Measurements from ENCODE around the gene CGREF1. TPM values are rescaled to one million over a fixed set of nuclear protein-coding genes. Genes with fewer than 3 reads are reported as not detected.

Gene CGREF1
- total and polyA plus RNA-seq, 2 experiments from 2014 or later: 0.48 to 0.55 TPM

GRCh38 chr2:27102329-27102728, 16.6 kb downstream of the CGREF1 start:
- H3K36me3 ChIP-seq: no peaks in the 10 kb centered on the region
- H3K9me3 ChIP-seq (ENCODE audit: low read depth): no peaks in the 10 kb centered on the region
- no peak for TF ChIP-seq CTCF (IDR thresholded peaks at IDR 0.05; ENCODE audit: low read depth, low read length)
- no peaks in the 10 kb centered on the region for H3K27me3 ChIP-seq
- H3K4me1 ChIP-seq (ENCODE audit: low read depth): no peaks in the 10 kb centered on the region
- no peak for DNase-seq (ENCODE audit: low read depth in 1 of 2, low spot score in 1 of 2)
- no peak overlapping the region for H3K4me3 ChIP-seq
- H3K27ac ChIP-seq: no peak overlapping the region

DNA sequence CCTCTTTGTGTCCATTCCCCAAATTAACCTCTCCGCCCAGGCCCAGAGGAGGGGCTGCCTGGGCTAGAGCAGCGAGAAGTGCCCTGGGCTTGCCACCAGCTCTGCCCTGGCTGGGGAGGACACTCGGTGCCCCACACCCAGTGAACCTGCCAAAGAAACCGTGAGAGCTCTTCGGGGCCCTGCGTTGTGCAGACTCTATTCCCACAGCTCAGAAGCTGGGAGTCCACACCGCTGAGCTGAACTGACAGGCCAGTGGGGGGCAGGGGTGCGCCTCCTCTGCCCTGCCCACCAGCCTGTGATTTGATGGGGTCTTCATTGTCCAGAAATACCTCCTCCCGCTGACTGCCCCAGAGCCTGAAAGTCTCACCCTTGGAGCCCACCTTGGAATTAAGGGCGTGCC, 18.9 kb downstream of the CGREF1 start:
- no peaks in the 10 kb centered on the region for H3K4me1 ChIP-seq (ENCODE audit: low read depth)
- DNase-seq (ENCODE audit: low read depth in 1 of 2, low spot score in 1 of 2): no peak
- no peak overlapping the region for H3K27ac ChIP-seq
- no peak for TF ChIP-seq CTCF (IDR thresholded peaks at IDR 0.05; ENCODE audit: low read depth, low read length)
- no peak overlapping the region for H3K4me3 ChIP-seq
- H3K36me3 ChIP-seq: no peaks in the 10 kb centered on the region
- H3K27me3 ChIP-seq: no peaks in the 10 kb centered on the region
- H3K9me3 ChIP-seq (ENCODE audit: low read depth): no peaks in the 10 kb centered on the region

DNA sequence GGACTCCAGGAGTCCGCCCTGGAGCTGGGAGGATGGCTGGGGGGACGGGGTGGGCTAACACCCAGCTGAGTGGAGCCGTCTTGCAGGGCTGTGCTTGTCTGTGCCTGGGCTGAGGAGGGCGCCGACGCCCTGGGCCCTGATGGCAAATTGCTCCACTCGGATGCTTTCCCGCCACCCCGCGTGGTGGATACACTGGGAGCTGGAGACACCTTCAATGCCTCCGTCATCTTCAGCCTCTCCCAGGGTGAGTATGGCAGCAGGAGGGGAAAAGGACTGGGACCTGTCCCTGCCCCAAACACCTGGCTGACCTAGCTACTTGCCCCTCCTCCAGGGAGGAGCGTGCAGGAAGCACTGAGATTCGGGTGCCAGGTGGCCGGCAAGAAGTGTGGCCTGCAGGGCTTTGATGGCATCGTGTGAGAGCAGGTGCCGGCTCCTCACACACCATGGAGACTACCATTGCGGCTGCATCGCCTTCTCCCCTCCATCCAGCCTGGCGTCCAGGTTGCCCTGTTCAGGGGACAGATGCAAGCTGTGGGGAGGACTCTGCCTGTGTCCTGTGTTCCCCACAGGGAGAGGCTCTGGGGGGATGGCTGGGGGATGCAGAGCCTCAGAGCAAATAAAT, 19.5 kb downstream of the CGREF1 start:
- no peak for TF ChIP-seq CTCF (IDR thresholded peaks at IDR 0.05; ENCODE audit: low read depth, low read length)
- Histone ChIP-seq H3K27ac (no peak overlapping the region), H3K27me3 (no peaks in the 10 kb centered on the region), H3K4me3 (no peak overlapping the region), H3K4me1 (ENCODE audit: low read depth) (no peaks in the 10 kb centered on the region), H3K36me3 (no peaks in the 10 kb centered on the region), H3K9me3 (ENCODE audit: low read depth) (no peaks in the 10 kb centered on the region)
- no peak for DNase-seq (ENCODE audit: low read depth in 1 of 2, low spot score in 1 of 2)

DNA sequence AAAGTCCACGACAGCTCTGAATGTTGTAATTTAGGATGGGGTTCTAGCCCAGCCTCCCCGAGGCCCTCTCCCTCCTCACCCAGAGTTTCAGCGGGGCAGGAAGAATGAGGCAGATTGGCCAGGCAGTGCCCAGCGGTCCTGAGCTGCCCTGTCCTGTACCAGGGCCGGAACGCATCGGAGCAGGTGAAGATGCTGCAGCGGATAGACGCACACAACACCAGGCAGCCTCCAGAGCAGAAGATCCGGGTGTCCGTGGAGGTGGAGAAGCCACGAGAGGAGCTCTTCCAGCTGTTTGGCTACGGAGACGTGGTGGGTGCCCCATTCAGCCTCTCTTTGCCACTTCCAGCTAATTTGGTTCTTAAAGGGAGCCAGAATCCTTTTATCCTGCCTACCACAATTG, 21.6 kb downstream of the CGREF1 start:
- H3K27me3 ChIP-seq: no peaks in the 10 kb centered on the region
- no peaks in the 10 kb centered on the region for H3K36me3 ChIP-seq
- no peaks in the 10 kb centered on the region for H3K4me1 ChIP-seq (ENCODE audit: low read depth)
- no peak for TF ChIP-seq CTCF (IDR thresholded peaks at IDR 0.05; ENCODE audit: low read depth, low read length)
- H3K9me3 ChIP-seq (ENCODE audit: low read depth): no peaks in the 10 kb centered on the region
- no peak overlapping the region for H3K4me3 ChIP-seq
- no peak for DNase-seq (ENCODE audit: low read depth in 1 of 2, low spot score in 1 of 2)
- no peak overlapping the region for H3K27ac ChIP-seq

- Histone ChIP-seq H3K4me1 (ENCODE audit: low read depth) (no peaks in the 10 kb centered on the region), H3K4me3 (no peak overlapping the region), H3K36me3 (no peaks in the 10 kb centered on the region), H3K27ac (no peak overlapping the region), H3K9me3 (ENCODE audit: low read depth) (no peaks in the 10 kb centered on the region), H3K27me3 (no peaks in the 10 kb centered on the region)
- DNase-seq (ENCODE audit: low read depth in 1 of 2, low spot score in 1 of 2): no peak
- no peak for TF ChIP-seq CTCF (IDR thresholded peaks at IDR 0.05; ENCODE audit: low read depth, low read length)
Measured at GRCh38 chr2:27096748-27097297, 22.1 kb downstream of the CGREF1 start.
